ENCODE results near the gene ANAPC10.
A peak's percentile ranks its signal among the peaks of the same experiment; 100 is the strongest.

The ANAPC10 gene

DNA sequence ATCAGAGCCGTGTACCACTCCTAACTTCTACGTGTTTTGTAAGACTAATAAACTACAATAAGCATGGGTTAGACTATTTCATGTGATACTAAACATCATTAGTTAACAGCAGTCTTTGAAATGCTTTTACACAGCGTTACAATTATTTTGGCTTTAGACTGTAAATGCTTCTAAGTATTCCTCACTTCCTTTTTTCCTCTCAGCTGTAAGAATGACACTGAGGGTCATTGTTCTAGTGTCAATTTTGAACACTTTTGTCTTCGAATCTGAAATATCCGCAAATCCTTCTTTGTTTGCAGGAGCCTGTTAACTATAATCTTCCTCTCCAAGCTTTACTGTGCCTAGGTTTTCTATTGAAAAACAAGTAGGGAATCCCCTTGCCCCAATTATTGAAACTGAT is 1.7 kb upstream of the ANAPC10 start:
- Mint-ChIP-seq H3K27me3 (ENCODE audit: low read depth) (no peaks in the 10 kb centered on the region), H3K9me3 (peaks cover 6% of the 10 kb centered on the region), H3K27ac (peak overlapping the region in 1 of 3 experiments; percentile 45), H3K4me1 (peaks cover 18% of the 10 kb centered on the region), H3K4me3 (peak overlapping the region; percentile 94 to 96 (median 96)), H3K36me3 (ENCODE audit: low read depth) (peaks cover 13% of the 10 kb centered on the region)
- TF ChIP-seq, protein P1, sequence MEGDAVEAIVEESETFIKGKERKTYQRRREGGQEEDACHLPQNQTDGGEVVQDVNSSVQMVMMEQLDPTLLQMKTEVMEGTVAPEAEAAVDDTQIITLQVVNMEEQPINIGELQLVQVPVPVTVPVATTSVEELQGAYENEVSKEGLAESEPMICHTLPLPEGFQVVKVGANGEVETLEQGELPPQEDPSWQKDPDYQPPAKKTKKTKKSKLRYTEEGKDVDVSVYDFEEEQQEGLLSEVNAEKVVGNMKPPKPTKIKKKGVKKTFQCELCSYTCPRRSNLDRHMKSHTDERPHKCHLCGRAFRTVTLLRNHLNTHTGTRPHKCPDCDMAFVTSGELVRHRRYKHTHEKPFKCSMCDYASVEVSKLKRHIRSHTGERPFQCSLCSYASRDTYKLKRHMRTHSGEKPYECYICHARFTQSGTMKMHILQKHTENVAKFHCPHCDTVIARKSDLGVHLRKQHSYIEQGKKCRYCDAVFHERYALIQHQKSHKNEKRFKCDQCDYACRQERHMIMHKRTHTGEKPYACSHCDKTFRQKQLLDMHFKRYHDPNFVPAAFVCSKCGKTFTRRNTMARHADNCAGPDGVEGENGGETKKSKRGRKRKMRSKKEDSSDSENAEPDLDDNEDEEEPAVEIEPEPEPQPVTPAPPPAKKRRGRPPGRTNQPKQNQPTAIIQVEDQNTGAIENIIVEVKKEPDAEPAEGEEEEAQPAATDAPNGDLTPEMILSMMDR (IDR thresholded peaks at IDR 0.05; ENCODE audit: unreplicated experiment in 3 of 3) = no peak

- TF ChIP-seq, protein P1 (IDR thresholded peaks at IDR 0.05; ENCODE audit: unreplicated experiment in 3 of 3) = no peak
- H3K36me3 Mint-ChIP-seq (ENCODE audit: low read depth) = peaks cover 23% of the 10 kb centered on the region
- peak overlapping the region; percentile 99 for H3K27ac Mint-ChIP-seq
- peak overlapping the region; percentile 94 to 96 (median 96) for H3K4me3 Mint-ChIP-seq
- no peaks in the 10 kb centered on the region for H3K27me3 Mint-ChIP-seq (ENCODE audit: low read depth)
- H3K4me1 Mint-ChIP-seq = peaks cover 19% of the 10 kb centered on the region
- H3K9me3 Mint-ChIP-seq = peaks cover 16% of the 10 kb centered on the region
Measured at GRCh38 chr4:145098675-145099037, 660 bp upstream of the ANAPC10 start.

GRCh38 chr4:145097331-145097820 is 620 bp downstream of the ANAPC10 start:
- peaks cover 36% of the 10 kb centered on the region for H3K36me3 Mint-ChIP-seq (ENCODE audit: low read depth)
- peaks cover 29% of the 10 kb centered on the region for H3K9me3 Mint-ChIP-seq
- H3K4me1 Mint-ChIP-seq = peaks cover 19% of the 10 kb centered on the region
- H3K27me3 Mint-ChIP-seq (ENCODE audit: low read depth) = no peaks in the 10 kb centered on the region
- H3K27ac Mint-ChIP-seq = peak overlapping the region; percentile 99
- TF ChIP-seq, protein P1 (IDR thresholded peaks at IDR 0.05; ENCODE audit: unreplicated experiment in 3 of 3) = peak in 1 of 3 experiments; percentile 43
- H3K4me3 Mint-ChIP-seq = peak overlapping the region; percentile 94 to 96 (median 96)

DNA sequence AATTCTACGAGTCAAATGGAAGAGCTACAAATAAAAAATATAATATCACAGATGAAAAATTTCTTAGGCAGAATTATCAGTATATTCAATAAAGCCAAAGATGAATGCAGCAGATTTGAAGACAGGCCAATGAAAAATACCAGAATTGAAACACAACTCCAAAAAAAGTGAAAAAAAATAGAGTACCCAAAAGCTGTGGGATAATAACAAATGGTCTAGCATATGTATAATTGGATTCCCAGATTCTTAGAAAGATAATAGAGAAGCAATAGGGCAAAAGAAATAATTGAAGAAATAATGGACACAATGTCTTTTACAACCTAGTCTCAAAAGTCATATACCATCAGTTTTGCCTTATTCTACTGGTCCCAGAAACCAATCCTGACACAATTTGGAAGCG is 4.4 kb downstream of the ANAPC10 start:
- no peak overlapping the region for H3K27ac Mint-ChIP-seq
- no peak overlapping the region for H3K4me3 Mint-ChIP-seq
- TF ChIP-seq, protein P1 (IDR thresholded peaks at IDR 0.05; ENCODE audit: unreplicated experiment in 3 of 3) = no peak
- peaks cover 30% of the 10 kb centered on the region for H3K9me3 Mint-ChIP-seq
- no peaks in the 10 kb centered on the region for H3K27me3 Mint-ChIP-seq (ENCODE audit: low read depth)
- peaks cover 65% of the 10 kb centered on the region for H3K36me3 Mint-ChIP-seq (ENCODE audit: low read depth)
- H3K4me1 Mint-ChIP-seq = peaks cover 7% of the 10 kb centered on the region

GRCh38 chr4:145090380-145090779 is 7.6 kb downstream of the ANAPC10 start:
- peaks cover 29% of the 10 kb centered on the region for H3K9me3 Mint-ChIP-seq
- H3K27me3 Mint-ChIP-seq (ENCODE audit: low read depth) = no peaks in the 10 kb centered on the region
- H3K4me1 Mint-ChIP-seq = peaks cover 3% of the 10 kb centered on the region
- no peak overlapping the region for H3K4me3 Mint-ChIP-seq
- H3K36me3 Mint-ChIP-seq (ENCODE audit: low read depth) = peaks cover 79% of the 10 kb centered on the region
- H3K27ac Mint-ChIP-seq = no peak overlapping the region
- TF ChIP-seq, protein P1 (IDR thresholded peaks at IDR 0.05; ENCODE audit: unreplicated experiment in 3 of 3) = no peak

DNA sequence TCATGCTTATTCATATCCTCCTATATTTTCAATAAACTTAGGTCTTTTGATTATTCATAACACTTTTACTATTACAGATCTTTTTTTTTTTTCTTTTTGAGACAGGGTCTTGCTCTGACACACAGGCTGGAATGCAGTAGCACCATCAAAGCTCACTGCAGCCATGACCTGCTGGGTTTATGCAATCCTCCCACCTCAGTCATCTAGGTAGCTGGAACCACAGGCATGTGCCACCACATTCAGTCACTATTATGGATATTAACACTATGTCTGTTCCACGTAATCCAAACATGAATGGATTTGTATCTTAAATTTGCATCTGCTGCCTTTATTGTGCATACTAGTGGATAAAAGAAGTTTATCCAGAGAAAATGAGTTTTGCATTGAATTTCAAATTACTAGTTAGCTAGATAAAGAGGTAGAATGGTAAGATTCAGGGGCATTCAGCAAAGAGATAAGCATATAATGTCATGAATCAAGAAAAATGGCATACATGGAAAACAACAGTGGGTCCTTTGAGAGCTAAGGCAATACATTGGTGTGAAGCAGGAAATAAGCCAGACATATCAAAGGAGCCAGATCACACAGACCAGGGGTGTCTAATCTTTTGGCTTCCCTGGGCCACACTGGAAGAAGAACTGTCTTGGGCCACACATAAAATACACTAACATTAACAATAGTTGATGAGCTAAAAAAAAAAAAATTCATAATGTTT is 13.9 kb downstream of the ANAPC10 start:
- no peak overlapping the region for H3K27ac Mint-ChIP-seq
- H3K9me3 Mint-ChIP-seq = no peaks in the 10 kb centered on the region
- no peak overlapping the region for H3K4me3 Mint-ChIP-seq
- peaks cover 67% of the 10 kb centered on the region for H3K36me3 Mint-ChIP-seq (ENCODE audit: low read depth)
- H3K4me1 Mint-ChIP-seq = no peaks in the 10 kb centered on the region
- no peaks in the 10 kb centered on the region for H3K27me3 Mint-ChIP-seq (ENCODE audit: low read depth)
- TF ChIP-seq, protein P1 (IDR thresholded peaks at IDR 0.05; ENCODE audit: unreplicated experiment in 3 of 3) = no peak
